Activated CD4-positive, alpha-beta T cell treated with anti-CD3 and anti-CD28 coated beads for 48 hours (primary cell): Measurements from ENCODE around the gene POLD3.
"Not testable (repeated sequence)": the region's sequence is repeated elsewhere in the genome, so short reads cannot be mapped to it uniquely, and the experiment has no call there.

ENCODE experiments used
- DNase-seq: peaks from one replicate; pipeline ENCODE4 v3.0.0-alpha.2; 2020

Gene POLD3

GRCh38 chr11:74639533-74639932 is 47.2 kb downstream of the POLD3 start:
- DNase-seq, result no peak

- DNase-seq, result no peak
Observed at GRCh38 chr11:74641289-74641688, 48.9 kb downstream of the POLD3 start.

- no peak for DNase-seq
Observed at GRCh38 chr11:74641905-74642304, 49.5 kb downstream of the POLD3 start.

GRCh38 chr11:74642912-74643311 is 50.5 kb downstream of the POLD3 start:
- no peak for DNase-seq

GRCh38 chr11:74644081-74644480 is 51.7 kb downstream of the POLD3 start:
- no peak for DNase-seq

GRCh38 chr11:74646215-74646614 is 53.8 kb downstream of the POLD3 start:
- DNase-seq, result no peak

- DNase-seq, result no peak
Observed at GRCh38 chr11:74646954-74647353, 54.6 kb downstream of the POLD3 start.

GRCh38 chr11:74647404-74647803 is 55.0 kb downstream of the POLD3 start:
- no peak for DNase-seq

- no peak for DNase-seq
Observed at GRCh38 chr11:74647831-74648230, 55.4 kb downstream of the POLD3 start.

GRCh38 chr11:74648894-74649293 is 56.5 kb downstream of the POLD3 start:
- no peak for DNase-seq

GRCh38 chr11:74650498-74650897 is 58.1 kb downstream of the POLD3 start:
- no peak for DNase-seq

GRCh38 chr11:74654976-74655375 is 62.6 kb downstream of the POLD3 start:
- DNase-seq, result no peak

GRCh38 chr11:74659124-74659523 is 66.7 kb downstream of the POLD3 start:
- not testable (repeated sequence) for DNase-seq

- DNase-seq, result no peak
Observed at GRCh38 chr11:74662487-74663103, 70.2 kb downstream of the POLD3 start.

- no peak for DNase-seq
Observed at GRCh38 chr11:74663315-74663714, 70.9 kb downstream of the POLD3 start.

- no peak for DNase-seq
Observed at GRCh38 chr11:74669211-74670160, 77.1 kb downstream of the POLD3 start.

GRCh38 chr11:74670171-74670570 is 77.8 kb downstream of the POLD3 start:
- DNase-seq, result no peak

GRCh38 chr11:74671520-74672196 is 79.3 kb downstream of the POLD3 start:
- DNase-seq, result no peak

GRCh38 chr11:74672332-74672955 is 80.1 kb downstream of the POLD3 start:
- DNase-seq, result no peak

- no peak for DNase-seq
Observed at GRCh38 chr11:74672956-74673692, 80.7 kb downstream of the POLD3 start.

GRCh38 chr11:74673693-74674360 is 81.4 kb downstream of the POLD3 start:
- DNase-seq, result no peak

GRCh38 chr11:74675761-74676160 is 83.4 kb downstream of the POLD3 start:
- DNase-seq, result no peak
